C4-2B (cell line): ENCODE results near the gene SPAG8.

Source experiments
- H3K27ac ChIP-seq: fragments of 450-650 bp; 2 replicates; pipeline ENCODE4 v1.5.1; 2017
- CTCF ChIP-seq: fragments of 450-650 bp; conservative IDR thresholded peaks from 2 replicates; pipeline ENCODE4 v1.5.1; 2017; ENCODE audit warnings: mild to moderate bottlenecking
- ZFX ChIP-seq: fragments of 450-650 bp; IDR thresholded peaks from 2 replicates; pipeline ENCODE4 v1.6.1; 2017

Gene SPAG8

GRCh38 chr9:35795695-35796094 lies 16.4 kb downstream of the SPAG8 start:
- H3K27ac ChIP-seq: no peak overlapping the region
- no peak for TF ChIP-seq ZFX
- TF ChIP-seq CTCF: no peak

DNA sequence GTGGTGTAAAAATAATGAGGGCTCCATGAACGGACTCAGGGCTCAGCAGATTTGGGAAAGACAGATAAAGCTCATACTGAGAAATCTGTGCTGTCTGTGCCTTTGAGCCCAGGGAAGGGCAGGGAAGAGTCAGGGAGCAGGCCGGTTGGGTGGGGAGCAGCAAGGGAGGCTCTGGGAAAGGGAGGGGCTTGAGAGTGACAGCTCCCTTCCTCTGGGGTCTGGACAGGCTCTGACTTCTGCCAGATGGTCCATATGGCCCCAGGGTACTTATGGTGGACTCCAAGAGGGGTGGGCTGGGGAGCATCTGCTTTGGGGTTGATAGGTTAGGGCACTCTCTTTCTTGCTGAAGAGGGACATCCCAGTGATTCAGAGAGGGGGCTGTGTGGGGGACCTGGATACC lies 18.6 kb downstream of the SPAG8 start:
- TF ChIP-seq CTCF (no peak), ZFX (no peak)
- H3K27ac ChIP-seq: no peak overlapping the region

DNA sequence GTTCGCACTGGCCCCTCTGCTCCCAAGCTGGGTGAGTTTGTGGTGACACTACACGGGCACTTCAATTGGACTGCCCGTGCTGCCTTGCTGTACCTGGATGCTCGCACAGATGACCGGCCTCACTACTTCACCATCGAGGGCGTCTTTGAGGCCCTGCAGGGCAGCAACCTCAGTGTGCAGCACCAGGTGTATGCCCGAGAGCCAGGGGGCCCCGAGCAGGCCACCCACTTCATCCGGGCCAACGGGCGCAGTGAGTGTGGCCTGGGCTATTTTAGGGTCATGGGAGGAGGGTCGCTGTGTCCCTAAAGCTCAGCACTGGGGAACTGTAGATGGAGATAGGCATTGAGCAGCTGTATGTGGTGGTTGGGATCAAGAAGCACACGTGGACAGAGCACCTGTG lies 19.2 kb downstream of the SPAG8 start:
- TF ChIP-seq CTCF (no peak), ZFX (no peak)
- H3K27ac ChIP-seq: no peak overlapping the region

DNA sequence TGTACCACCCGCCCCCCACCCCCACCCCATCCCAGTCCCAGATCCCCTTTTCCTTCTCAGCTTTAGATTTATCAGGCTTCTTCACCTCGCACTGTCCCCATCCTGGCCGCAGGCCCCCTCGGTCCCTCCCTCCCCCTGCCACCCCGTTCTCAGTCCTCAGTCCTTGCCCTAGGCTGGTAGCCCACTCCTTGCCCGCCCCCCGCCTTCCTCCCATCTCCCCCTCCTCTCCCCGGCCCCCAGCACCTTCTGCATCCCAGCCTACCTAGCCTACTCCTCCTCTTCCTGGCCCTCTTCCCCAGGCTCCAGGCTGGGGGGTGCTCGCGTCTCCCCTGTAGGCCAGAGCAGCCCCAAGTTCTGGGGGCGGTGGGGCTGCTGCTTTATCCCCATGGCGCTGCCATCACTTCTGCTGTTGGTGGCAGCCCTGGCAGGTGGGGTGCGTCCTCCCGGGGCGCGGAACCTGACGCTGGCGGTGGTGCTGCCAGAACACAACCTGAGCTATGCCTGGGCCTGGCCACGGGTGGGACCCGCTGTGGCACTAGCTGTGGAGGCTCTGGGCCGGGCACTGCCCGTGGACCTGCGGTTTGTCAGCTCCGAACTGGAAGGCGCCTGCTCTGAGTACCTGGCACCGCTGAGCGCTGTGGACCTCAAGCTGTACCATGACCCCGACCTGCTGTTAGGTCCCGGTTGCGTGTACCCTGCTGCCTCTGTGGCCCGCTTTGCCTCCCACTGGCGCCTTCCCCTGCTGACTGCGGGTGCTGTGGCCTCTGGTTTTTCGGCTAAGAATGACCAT lies 19.8 kb downstream of the SPAG8 start:
- TF ChIP-seq ZFX: no peak
- TF ChIP-seq CTCF: no peak
- H3K27ac ChIP-seq: no peak overlapping the region

GRCh38 chr9:35791297-35791921 lies 20.7 kb downstream of the SPAG8 start, which contains the start of gene NPR2:
Gene NPR2 (plus strand): TSS chr9:35791591. CDS start chr9:35792409, 818 bp downstream.
- TF ChIP-seq ZFX: no peak
- TF ChIP-seq CTCF: no peak
- H3K27ac ChIP-seq: no peak within 1 kb of the TSS

DNA sequence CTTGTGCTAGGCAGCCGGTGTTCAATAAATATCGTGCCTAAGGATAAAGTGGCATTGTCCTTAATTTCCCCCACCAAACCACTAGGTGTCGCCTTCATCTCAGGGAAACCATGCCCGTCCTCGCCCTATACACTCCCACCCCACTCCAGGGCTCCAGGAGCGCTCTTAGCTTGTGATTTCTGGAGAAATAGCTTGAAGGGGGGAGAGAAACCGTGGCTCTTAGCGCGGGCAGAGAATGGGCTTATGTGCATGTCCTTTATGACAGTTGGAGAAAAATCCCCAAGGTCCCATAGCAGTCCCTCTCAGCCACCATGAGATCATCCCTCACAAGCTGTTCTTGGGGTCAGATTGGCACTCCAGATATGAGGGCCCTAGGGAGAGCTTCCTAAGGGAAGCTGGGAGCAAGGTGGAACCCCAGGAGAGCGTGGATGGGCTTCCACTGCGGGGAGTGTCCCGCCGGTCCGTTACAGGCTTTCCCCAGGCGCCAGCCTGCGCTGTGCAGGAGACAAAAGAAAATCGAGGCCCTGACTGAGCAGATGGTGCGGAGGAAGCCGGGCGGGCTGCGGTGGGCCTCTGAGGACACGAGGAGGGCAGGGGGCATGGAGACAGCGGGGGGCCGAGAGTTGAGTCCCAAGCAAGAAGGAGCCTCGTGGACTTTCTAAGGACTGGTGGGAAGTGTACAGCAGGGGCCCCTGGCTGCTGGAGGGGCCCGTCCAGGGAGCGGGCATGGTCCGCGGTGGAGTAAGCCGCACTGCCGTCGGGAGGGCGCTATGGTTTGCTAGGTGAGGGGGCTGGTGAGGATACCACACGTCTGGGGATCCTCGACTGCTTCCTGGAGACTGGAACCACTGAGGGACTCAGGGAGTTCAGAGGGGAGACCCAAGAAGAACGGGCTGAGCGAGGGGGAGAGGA lies 21.4 kb downstream of the SPAG8 start:
- TF ChIP-seq CTCF (peak; percentile 93), ZFX (no peak)
- H3K27ac ChIP-seq: no peak overlapping the region

GRCh38 chr9:35790025-35790384 lies 22.1 kb downstream of the SPAG8 start:
- TF ChIP-seq CTCF: no peak
- no peak for TF ChIP-seq ZFX
- no peak overlapping the region for H3K27ac ChIP-seq
